Measurements from ENCODE around the gene ADAM12.

The ADAM12 gene

GRCh38 chr10:126301701-126302475 is 86.4 kb downstream of the ADAM12 start:
- Mint-ChIP-seq H3K9me3 (no peaks in the 10 kb centered on the region), H3K27me3 (ENCODE audit: low read depth) (no peaks in the 10 kb centered on the region), H3K4me3 (no peak overlapping the region), H3K4me1 (ENCODE audit: low read depth) (no peaks in the 10 kb centered on the region), H3K36me3 (ENCODE audit: low read depth) (no peaks in the 10 kb centered on the region), H3K27ac (no peak overlapping the region)
- DNase-seq (ENCODE audit: low spot score) = no peak

GRCh38 chr10:126294451-126294850 is 93.8 kb downstream of the ADAM12 start:
- H3K27me3 Mint-ChIP-seq (ENCODE audit: low read depth) = no peaks in the 10 kb centered on the region
- no peak overlapping the region for H3K27ac Mint-ChIP-seq
- no peak for DNase-seq (ENCODE audit: low spot score)
- H3K4me1 Mint-ChIP-seq (ENCODE audit: low read depth) = no peaks in the 10 kb centered on the region
- no peaks in the 10 kb centered on the region for H3K36me3 Mint-ChIP-seq (ENCODE audit: low read depth)
- no peaks in the 10 kb centered on the region for H3K9me3 Mint-ChIP-seq
- no peak overlapping the region for H3K4me3 Mint-ChIP-seq

GRCh38 chr10:126290232-126290631 is 98.0 kb downstream of the ADAM12 start:
- H3K4me3 Mint-ChIP-seq = no peak overlapping the region
- no peak overlapping the region for H3K27ac Mint-ChIP-seq
- DNase-seq (ENCODE audit: low spot score) = no peak
- H3K36me3 Mint-ChIP-seq (ENCODE audit: low read depth) = no peaks in the 10 kb centered on the region
- no peaks in the 10 kb centered on the region for H3K9me3 Mint-ChIP-seq
- H3K4me1 Mint-ChIP-seq (ENCODE audit: low read depth) = no peaks in the 10 kb centered on the region
- H3K27me3 Mint-ChIP-seq (ENCODE audit: low read depth) = no peaks in the 10 kb centered on the region

- no peaks in the 10 kb centered on the region for H3K36me3 Mint-ChIP-seq (ENCODE audit: low read depth)
These were observed 99.5 kb downstream of the ADAM12 start for GRCh38 chr10:126288547-126289493.

GRCh38 chr10:126286256-126286780 is 102.0 kb downstream of the ADAM12 start:
- Mint-ChIP-seq H3K9me3 (no peaks in the 10 kb centered on the region), H3K27me3 (ENCODE audit: low read depth) (no peaks in the 10 kb centered on the region), H3K27ac (no peak overlapping the region), H3K36me3 (ENCODE audit: low read depth) (no peaks in the 10 kb centered on the region), H3K4me3 (no peak overlapping the region), H3K4me1 (ENCODE audit: low read depth) (no peaks in the 10 kb centered on the region)
- DNase-seq (ENCODE audit: low spot score) = no peak

More at GRCh38 chr10:126288547-126289493, 99.5 kb downstream of the ADAM12 start:
- Mint-ChIP-seq H3K27me3 (ENCODE audit: low read depth) (no peaks in the 10 kb centered on the region), H3K9me3 (no peaks in the 10 kb centered on the region), H3K4me1 (ENCODE audit: low read depth) (no peaks in the 10 kb centered on the region), H3K27ac (no peak overlapping the region), H3K4me3 (no peak overlapping the region)
- DNase-seq (ENCODE audit: low spot score) = no peak

GRCh38 chr10:126283307-126283706 is 105.0 kb downstream of the ADAM12 start:
- Mint-ChIP-seq H3K36me3 (ENCODE audit: low read depth) (no peaks in the 10 kb centered on the region), H3K27ac (no peak overlapping the region), H3K4me3 (no peak overlapping the region), H3K27me3 (ENCODE audit: low read depth) (no peaks in the 10 kb centered on the region), H3K9me3 (no peaks in the 10 kb centered on the region), H3K4me1 (ENCODE audit: low read depth) (no peaks in the 10 kb centered on the region)
- no peak for DNase-seq (ENCODE audit: low spot score)

GRCh38 chr10:126278851-126279250 is 109.4 kb downstream of the ADAM12 start:
- Mint-ChIP-seq H3K9me3 (no peaks in the 10 kb centered on the region), H3K4me1 (ENCODE audit: low read depth) (no peaks in the 10 kb centered on the region), H3K4me3 (no peak overlapping the region), H3K27ac (no peak overlapping the region), H3K36me3 (ENCODE audit: low read depth) (no peaks in the 10 kb centered on the region), H3K27me3 (ENCODE audit: low read depth) (no peaks in the 10 kb centered on the region)
- no peak for DNase-seq (ENCODE audit: low spot score)

GRCh38 chr10:126277181-126277580 is 111.1 kb downstream of the ADAM12 start:
- Mint-ChIP-seq H3K27ac (no peak overlapping the region), H3K9me3 (no peaks in the 10 kb centered on the region), H3K4me1 (ENCODE audit: low read depth) (no peaks in the 10 kb centered on the region), H3K4me3 (no peak overlapping the region), H3K36me3 (ENCODE audit: low read depth) (no peaks in the 10 kb centered on the region), H3K27me3 (ENCODE audit: low read depth) (no peaks in the 10 kb centered on the region)
- DNase-seq (ENCODE audit: low spot score) = no peak

GRCh38 chr10:126272526-126272925 is 115.8 kb downstream of the ADAM12 start:
- Mint-ChIP-seq H3K27me3 (ENCODE audit: low read depth) (no peaks in the 10 kb centered on the region), H3K4me1 (ENCODE audit: low read depth) (no peaks in the 10 kb centered on the region), H3K27ac (no peak overlapping the region), H3K36me3 (ENCODE audit: low read depth) (no peaks in the 10 kb centered on the region), H3K9me3 (peaks cover 6% of the 10 kb centered on the region), H3K4me3 (no peak overlapping the region)
- DNase-seq (ENCODE audit: low spot score) = no peak

GRCh38 chr10:126270111-126270510 is 118.2 kb downstream of the ADAM12 start:
- Mint-ChIP-seq H3K4me3 (no peak overlapping the region), H3K9me3 (peaks cover 16% of the 10 kb centered on the region), H3K4me1 (ENCODE audit: low read depth) (no peaks in the 10 kb centered on the region), H3K36me3 (ENCODE audit: low read depth) (no peaks in the 10 kb centered on the region), H3K27me3 (ENCODE audit: low read depth) (no peaks in the 10 kb centered on the region), H3K27ac (no peak overlapping the region)
- DNase-seq (ENCODE audit: low spot score) = no peak

GRCh38 chr10:126268013-126268920 is 120.0 kb downstream of the ADAM12 start:
- H3K9me3 Mint-ChIP-seq = peaks cover 16% of the 10 kb centered on the region
- H3K4me3 Mint-ChIP-seq = no peak overlapping the region
- DNase-seq (ENCODE audit: low spot score) = no peak
- H3K4me1 Mint-ChIP-seq (ENCODE audit: low read depth) = no peaks in the 10 kb centered on the region
- H3K27me3 Mint-ChIP-seq (ENCODE audit: low read depth) = no peaks in the 10 kb centered on the region
- H3K36me3 Mint-ChIP-seq (ENCODE audit: low read depth) = no peaks in the 10 kb centered on the region
- H3K27ac Mint-ChIP-seq = no peak overlapping the region

- H3K4me3 Mint-ChIP-seq = no peak overlapping the region
- no peak for DNase-seq (ENCODE audit: low spot score)
- H3K27me3 Mint-ChIP-seq (ENCODE audit: low read depth) = no peaks in the 10 kb centered on the region
- no peaks in the 10 kb centered on the region for H3K4me1 Mint-ChIP-seq (ENCODE audit: low read depth)
- H3K9me3 Mint-ChIP-seq = peaks cover 10% of the 10 kb centered on the region
- no peak overlapping the region for H3K27ac Mint-ChIP-seq
- H3K36me3 Mint-ChIP-seq (ENCODE audit: low read depth) = no peaks in the 10 kb centered on the region
These were observed 123.9 kb downstream of the ADAM12 start for GRCh38 chr10:126264102-126265018.
